K562 (cell line): ENCODE results near the gene SMAD3. TPM values are rescaled to one million over a fixed set of nuclear protein-coding genes. Genes with fewer than 3 reads are reported as not detected.

ENCODE experiments used
- CXXC5 ChIP-seq: fragments of 250-450 bp; sonication (Bioruptor Pico); IDR thresholded peaks from 2 replicates; pipeline ENCODE4 v1.8.0; 2022; ENCODE audit warnings: inconsistent platforms, mild to moderate bottlenecking, moderate library complexity
- NFIC ChIP-seq: fragments of 450-650 bp; IDR thresholded peaks from 2 replicates; pipeline ENCODE4 v1.6.1; 2017; ENCODE audit warnings: mild to moderate bottlenecking, inconsistent platforms
- SIN3A ChIP-seq, 2 experiments: fragments of 150-350 bp in 1 of 2; IDR thresholded peaks; 2 replicates each; pipeline ENCODE4 v1.6.1; 2011 to 2016; ENCODE audit warnings: borderline replicate concordance in 2 of 2, low read depth in 2 of 2, low read length in 2 of 2, mild to moderate bottlenecking in 2 of 2, moderate library complexity in 2 of 2; ENCODE audit not compliant: control insufficient read depth in 1 of 2
- SOX6 ChIP-seq: fragments of 450-650 bp; IDR thresholded peaks from 2 replicates; pipeline ENCODE4 v1.6.1; 2014; ENCODE audit warnings: mild to moderate bottlenecking
- TCFL5 ChIP-seq: fragments of 250-450 bp; sonication (Bioruptor Pico); conservative IDR thresholded peaks from 2 replicates; pipeline ENCODE4 v1.6.1; 2021; ENCODE audit warnings: mild to moderate bottlenecking, moderate library complexity, matching md5 sums
- THRA ChIP-seq: fragments of 450-650 bp; IDR thresholded peaks from 2 replicates; pipeline ENCODE4 v1.6.1; 2017; ENCODE audit warnings: mild to moderate bottlenecking, moderate library complexity
- THRB ChIP-seq: fragments of 450-650 bp; formaldehyde crosslinking; conservative IDR thresholded peaks from 2 replicates; pipeline ENCODE4 v1.4.0; 2022; ENCODE audit warnings: mild to moderate bottlenecking, missing genetic modification characterization
- ZNF24 ChIP-seq: fragments of 450-650 bp; IDR thresholded peaks from 2 replicates; pipeline ENCODE4 v1.6.1; 2016
- ZNF717 ChIP-seq: fragments of 250-450 bp; sonication (Bioruptor Pico); IDR thresholded peaks from 2 replicates; pipeline ENCODE4 v1.5.0; 2021
- polyA plus RNA-seq, 8 experiments: library from polyadenylated mRNA; depleted of rRNA in 4 of 8; stranded (reverse) in 5 of 8; unstranded in 3 of 8; fragments of >200 nt; fragmentation: Nextera tagmentation in 2 of 8; fragmentation: Illumina TruSeq in 1 of 8; extraction: Ambion mirVana in 2 of 8; extraction: Trizol in 1 of 8; gene quantifications; 2 replicates each; pipeline versions ENCODE4 v1.2.1 to v1.2.3, GENCODE V29; 2011 to 2014; ENCODE audit warnings: inconsistent platforms in 1 of 8, missing spikeins in 1 of 8
- total RNA-seq, 7 experiments: library from RNA; depleted of rRNA in 6 of 7; stranded (reverse); fragments of >200 nt in 6 of 7; fragmentation: Illumina TruSeq in 2 of 7; extraction: Trizol in 2 of 7; gene quantifications; 2 replicates each; pipeline versions ENCODE4 v1.2.1 to v1.2.3, GENCODE V29; 2011 to 2021; ENCODE audit warnings: low replicate concordance in 1 of 7

The SMAD3 gene
- total and polyA plus RNA-seq, 9 of the 15 experiments (the other 6 are each of a cell fraction or from before 2014, with no cell fraction given): 4.3 to 39.2 (median 11.1) TPM

GRCh38 chr15:67176195-67176971 is 111.0 kb downstream of the SMAD3 start (continued):
- TF ChIP-seq THRB (CRISPR knock-in tag) (no peak), CXXC5 (no peak), SIN3A (IDR thresholded peaks at IDR 0.05; ENCODE audit: borderline replicate concordance in 2 of 2, control insufficient read depth in 1 of 2, low read depth in 2 of 2, low read length in 2 of 2) (no peak), SOX6 (no peak), TCFL5 (no peak), ZNF717 (CRISPR knock-in tag) (no peak), ZNF24 (no peak), NFIC (no peak), THRA (no peak)
